GM18868 (cell line): ENCODE measurements around the gene DHX57.

Experiments used
- ATAC-seq: cut with Tn5 transposase; IDR thresholded peaks from one replicate; pipeline ENCODE4 v1.9.1; 2021; ENCODE audit warnings: mild to moderate bottlenecking, moderate library complexity; ENCODE audit not compliant: unreplicated experiment

The DHX57 gene, protein sequence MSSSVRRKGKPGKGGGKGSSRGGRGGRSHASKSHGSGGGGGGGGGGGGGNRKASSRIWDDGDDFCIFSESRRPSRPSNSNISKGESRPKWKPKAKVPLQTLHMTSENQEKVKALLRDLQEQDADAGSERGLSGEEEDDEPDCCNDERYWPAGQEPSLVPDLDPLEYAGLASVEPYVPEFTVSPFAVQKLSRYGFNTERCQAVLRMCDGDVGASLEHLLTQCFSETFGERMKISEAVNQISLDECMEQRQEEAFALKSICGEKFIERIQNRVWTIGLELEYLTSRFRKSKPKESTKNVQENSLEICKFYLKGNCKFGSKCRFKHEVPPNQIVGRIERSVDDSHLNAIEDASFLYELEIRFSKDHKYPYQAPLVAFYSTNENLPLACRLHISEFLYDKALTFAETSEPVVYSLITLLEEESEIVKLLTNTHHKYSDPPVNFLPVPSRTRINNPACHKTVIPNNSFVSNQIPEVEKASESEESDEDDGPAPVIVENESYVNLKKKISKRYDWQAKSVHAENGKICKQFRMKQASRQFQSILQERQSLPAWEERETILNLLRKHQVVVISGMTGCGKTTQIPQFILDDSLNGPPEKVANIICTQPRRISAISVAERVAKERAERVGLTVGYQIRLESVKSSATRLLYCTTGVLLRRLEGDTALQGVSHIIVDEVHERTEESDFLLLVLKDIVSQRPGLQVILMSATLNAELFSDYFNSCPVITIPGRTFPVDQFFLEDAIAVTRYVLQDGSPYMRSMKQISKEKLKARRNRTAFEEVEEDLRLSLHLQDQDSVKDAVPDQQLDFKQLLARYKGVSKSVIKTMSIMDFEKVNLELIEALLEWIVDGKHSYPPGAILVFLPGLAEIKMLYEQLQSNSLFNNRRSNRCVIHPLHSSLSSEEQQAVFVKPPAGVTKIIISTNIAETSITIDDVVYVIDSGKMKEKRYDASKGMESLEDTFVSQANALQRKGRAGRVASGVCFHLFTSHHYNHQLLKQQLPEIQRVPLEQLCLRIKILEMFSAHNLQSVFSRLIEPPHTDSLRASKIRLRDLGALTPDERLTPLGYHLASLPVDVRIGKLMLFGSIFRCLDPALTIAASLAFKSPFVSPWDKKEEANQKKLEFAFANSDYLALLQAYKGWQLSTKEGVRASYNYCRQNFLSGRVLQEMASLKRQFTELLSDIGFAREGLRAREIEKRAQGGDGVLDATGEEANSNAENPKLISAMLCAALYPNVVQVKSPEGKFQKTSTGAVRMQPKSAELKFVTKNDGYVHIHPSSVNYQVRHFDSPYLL (N-terminal part only)

DNA sequence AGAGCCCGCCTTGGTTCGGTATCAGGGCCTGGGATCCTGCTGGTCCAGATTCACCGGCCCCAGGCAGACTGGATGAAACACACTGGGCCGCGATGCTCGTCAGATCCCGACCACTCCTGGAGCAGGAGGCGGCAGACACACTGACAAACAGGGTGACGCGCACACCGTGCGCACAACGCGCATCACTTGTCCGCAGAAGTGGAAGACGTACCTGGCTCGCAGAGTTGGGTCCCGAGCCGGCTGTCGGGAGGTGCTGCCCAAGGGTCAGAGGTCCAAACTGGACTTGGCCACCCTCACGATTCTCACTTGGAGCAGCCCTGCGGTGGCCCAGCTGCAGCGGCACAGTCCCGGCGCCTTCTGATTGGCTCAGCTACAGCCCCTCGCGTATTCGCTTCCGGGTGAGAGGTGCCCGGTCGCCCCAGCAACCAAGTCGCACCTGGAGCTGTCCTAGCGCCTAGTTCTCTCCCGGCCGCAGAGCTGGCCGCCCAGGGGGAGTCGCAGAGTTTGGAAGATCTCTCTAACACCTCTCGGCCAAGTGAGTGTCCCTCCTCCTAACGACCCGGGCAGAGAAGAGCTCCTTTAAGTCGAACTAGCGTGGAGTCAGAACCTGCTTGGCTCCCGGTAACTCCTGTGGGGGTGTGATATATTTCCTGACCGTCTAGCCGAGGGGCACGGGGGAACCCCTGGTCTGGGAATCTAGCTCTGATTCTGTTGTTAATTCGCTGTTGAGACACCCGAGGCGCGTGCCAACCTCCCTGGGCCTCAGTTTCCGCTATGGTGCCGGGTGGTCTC lies at the start of gene DHX57, which contains the start of gene MORN2:
Gene DHX57 (minus strand): TSS at position 359 of the 792 bp plus-strand sequence. CDS start 7,529 bp downstream, outside the sequence.
Gene MORN2 (plus strand): TSS at position 401 of the 792 bp plus-strand sequence.
- ATAC-seq = peak; percentile 100

DNA sequence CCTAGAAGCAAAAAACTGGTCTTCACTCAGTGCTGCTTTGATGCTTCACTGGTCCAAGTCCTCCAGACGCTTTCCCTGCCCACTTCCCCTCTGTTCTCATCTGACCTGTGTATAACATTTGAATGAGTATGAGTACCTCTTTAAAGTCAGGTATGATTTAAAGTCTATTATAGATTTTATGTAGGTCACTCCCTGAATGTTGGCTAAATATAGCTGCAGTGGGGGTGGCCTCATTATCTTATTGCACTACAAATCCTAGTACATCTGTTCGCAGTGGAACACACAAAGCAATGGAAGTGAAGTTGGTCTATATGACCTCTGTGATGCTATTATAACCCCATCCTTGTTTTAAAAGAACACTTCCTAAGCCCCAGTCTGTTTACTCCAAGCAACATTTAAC lies 47.2 kb upstream of the DHX57 start:
- no peak for ATAC-seq

DNA sequence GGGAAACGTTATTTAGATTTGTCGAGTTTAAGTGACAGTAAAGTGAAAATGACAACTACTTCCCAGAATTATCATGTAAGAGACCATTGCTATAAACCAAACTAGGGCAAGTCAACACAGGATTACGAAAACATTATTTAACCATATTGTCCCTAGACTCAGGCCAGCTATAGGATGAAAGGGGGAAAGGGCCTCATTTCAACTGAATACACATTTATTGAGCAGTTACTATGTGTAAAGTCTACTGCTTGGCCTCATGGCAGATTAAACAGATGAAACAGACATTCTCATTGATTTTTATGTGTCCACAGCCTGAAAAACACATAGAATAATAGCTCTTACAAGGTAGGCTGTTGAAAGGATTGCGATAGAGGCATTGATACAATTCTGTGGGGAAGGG lies 46.7 kb upstream of the DHX57 start:
- no peak for ATAC-seq

DNA sequence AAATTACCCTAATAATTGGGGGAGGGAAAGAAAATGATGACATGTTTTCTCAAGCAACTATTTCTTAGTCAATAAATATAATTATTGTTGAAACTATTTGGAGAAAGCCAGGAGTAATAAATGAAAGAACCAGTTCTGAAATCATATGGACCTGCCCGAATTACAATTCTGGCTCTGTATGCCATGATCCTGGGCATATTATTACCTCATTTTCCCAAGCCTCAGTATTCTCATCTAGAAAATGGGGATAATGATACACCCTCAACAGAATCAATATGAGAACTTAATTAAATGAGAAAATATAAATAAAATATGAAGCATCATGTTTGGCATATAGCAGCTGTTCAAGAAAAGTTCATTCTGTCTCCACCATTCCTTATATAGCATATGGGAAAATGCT lies 36.9 kb upstream of the DHX57 start:
- no peak for ATAC-seq

DNA sequence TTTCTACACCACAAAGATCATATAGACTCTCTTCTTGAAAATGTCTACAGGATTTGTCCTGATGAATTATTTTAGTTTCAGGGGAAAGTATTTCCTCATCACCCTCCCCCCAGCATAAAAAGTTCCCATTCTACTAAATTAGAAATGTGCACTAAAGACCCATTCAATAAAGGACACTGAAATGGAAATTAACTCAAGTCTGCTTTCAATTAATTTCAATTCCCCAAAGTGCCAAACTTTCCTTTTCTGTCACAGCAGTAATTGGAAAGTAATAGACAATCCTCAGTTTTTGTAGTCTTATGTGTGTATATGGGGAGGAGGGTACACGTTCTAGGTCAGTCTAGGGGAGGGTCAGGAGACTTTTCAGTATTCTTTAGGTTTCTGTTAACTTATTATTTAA lies 35.5 kb upstream of the DHX57 start:
- no peak for ATAC-seq

DNA sequence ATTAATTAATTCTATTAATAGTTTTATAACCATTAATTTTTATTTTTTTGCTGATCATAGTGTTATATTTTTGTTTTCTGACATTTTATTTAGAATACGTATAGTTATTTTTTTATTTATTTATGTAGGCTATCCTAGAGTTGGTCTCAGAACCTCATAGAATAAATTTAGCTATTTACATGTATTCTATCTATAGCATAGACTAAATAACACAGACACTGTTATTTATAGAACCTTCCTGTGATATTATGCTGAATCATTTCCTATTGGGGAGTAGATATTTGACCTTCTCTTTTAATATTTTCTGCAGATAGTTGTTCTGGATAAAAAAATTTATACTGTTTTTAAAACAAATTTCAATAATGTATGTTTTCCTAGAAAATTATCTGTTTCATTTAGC lies 34.1 kb upstream of the DHX57 start:
- ATAC-seq = no peak

DNA sequence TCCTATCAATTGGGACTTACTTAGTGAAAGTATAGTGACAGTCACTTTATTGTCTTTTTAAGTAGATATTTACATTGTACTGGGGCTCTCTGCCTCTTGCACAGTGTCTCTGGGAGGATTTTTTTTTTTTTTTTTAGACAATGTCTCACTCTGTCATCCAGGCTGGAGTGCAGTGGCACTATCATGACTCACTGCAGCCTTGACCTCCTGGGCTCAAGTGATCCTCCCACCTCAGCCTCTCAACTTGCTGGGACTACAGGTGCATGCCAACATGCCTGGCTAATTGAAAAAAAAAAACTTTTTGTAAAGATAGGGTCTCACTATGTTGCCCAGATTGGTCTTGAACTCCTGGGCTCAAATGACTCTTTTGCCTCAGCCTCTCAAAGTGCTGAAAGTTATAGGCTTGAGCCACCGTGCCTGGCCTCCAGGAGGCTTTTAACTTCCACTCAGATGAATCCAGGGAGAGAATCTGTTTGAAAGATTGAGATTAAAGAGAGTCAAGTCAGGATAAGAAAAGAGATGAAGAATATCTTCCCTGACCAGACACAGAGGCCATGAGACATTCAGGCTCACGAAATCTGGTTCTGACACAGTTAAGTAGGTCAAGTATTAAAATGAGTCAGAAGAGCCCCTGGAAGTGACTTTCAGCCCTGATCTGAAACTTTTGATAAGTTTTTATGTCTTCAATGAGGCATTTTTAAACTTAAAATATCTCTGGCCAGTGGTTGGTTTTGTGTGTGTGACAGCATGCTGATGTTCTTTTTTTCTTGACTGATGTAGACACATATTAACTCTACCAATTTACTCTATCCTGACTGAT lies 32.2 kb upstream of the DHX57 start:
- ATAC-seq = peak; percentile 87

DNA sequence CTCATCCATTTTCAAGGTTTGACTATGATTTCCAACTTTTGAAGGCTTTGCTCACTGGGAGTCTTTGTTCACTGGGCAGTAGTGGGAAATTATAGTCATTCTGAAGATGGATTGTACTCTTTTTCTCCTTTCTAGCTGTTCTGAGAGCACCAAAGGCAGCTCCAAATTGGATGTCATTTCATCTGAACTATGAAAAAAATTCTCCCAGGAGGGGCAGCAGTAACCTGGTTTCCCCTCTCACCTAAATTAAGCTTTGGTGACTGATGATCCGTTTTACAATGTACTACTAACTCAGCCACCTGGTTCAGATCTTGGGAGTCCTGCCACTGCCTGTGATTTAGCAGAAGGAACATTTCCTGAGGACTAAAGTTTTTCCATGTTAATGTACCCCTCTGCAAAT lies 31.5 kb upstream of the DHX57 start:
- no peak for ATAC-seq

DNA sequence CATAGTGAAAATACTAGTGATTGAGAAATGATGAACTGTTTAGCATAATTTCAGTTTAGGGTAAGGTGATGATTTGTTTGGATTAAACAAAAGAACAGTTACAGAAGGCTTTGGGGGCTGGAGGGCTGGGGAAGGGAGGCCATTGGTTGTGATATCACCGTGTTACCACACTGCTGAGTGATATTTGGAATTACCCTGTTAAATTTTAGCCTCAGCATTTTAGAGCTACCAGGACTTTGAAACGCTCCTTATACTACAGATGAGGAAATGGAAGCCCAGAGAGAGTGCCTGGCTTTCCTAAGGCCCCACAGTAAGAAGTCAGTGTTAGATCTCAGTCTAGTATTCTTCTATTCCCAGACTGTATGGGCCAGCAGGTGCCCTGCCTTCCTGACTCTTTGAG lies 29.5 kb upstream of the DHX57 start:
- ATAC-seq = no peak

DNA sequence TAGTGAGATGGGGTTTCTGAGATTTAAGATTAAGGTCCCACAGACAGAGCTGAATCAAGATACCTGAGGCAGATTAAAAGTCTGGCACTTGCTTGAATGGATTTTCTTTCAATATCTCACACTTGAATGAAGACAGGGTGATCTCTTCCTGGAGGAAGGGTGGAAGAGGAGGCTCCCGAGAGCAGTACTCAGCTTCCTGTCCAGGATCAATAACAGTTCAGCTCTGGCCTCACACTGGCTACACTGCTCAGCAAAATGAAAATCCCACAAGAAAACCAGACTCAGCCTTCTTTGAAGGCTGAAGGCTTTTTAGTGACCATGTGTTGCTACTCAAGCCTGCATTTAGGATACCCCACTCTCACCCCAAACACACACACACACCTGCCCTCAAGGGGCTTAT lies 25.0 kb upstream of the DHX57 start:
- ATAC-seq = no peak

DNA sequence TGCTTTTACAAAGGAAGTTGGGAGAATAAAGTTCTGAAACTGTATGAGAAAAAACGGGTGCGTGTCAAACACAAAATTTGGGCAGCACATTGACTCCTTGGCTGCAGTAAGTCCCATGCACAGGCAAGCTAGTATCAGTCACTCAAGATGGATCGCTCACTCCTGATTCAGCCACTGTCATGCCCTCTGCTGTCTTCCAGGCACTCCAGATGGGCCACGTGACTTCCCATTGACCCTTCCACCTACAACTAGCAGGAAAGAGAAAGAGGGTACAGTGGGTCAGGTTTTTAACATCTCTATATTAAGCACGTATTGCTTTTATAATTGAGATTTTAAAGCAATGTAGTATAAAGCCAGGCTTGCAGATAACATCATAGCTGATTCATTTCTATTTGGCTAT lies 22.5 kb upstream of the DHX57 start:
- ATAC-seq = no peak

DNA sequence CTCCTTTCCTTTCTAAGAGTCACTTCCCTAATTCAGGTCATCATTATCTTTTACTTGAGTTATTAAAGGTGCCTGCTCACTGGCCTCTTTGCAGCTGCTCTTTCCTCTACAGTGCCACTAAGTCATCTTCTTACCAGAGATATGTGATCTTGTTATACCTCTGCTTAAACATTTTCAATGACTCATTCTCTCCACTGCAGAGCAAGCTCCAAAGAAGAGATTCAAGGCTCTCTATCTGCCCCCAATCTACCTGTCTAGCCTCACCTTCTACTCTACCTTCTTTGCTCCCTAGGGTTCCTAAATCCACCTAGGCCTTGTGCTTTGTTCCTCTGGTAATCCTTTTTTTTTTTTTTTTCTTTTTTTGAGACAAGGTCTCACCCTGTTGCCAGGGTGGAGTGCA lies 17.1 kb upstream of the DHX57 start:
- no peak for ATAC-seq

DNA sequence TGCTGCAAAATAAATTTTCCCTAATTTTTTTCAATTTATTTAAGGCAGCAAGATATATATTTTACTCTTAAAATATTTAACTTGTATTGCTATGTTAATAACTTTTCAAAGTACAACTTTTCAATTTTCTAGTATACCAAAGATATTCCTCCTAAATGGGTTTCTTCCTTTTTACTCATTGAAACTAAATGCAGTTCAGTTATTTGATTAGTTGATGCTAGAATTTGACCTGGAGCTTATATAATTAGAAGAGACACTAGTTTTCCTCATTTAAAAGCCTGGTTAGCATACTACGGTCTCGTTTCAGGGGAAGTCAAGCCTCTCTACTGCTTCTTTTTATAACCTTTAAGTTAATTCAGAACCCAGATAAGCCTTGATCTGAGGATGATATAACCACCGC lies 13.8 kb upstream of the DHX57 start, which contains the start of gene ARHGEF33:
Gene ARHGEF33 (plus strand): TSS at position 301 of the 400 bp plus-strand sequence. CDS start 29,573 bp downstream, outside the sequence.
- ATAC-seq = no peak

DNA sequence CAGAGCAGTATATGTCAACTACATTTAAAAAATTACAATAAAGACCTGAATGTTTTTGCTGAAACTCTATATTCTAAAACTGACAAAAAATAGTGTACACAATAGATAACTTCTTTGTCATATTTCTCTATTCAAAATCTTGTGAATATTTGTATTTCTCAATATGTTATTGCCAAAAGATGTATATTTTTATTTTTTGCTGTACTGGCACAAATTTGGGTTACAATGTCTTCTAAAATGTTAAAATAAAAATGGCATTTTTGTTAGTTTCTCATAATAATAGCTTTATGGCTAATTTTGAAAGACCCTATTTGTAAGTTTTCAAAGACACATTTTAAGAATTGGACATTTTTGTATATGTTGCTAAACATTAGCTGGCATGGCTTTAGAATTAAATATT lies 13.3 kb upstream of the DHX57 start:
- no peak for ATAC-seq

DNA sequence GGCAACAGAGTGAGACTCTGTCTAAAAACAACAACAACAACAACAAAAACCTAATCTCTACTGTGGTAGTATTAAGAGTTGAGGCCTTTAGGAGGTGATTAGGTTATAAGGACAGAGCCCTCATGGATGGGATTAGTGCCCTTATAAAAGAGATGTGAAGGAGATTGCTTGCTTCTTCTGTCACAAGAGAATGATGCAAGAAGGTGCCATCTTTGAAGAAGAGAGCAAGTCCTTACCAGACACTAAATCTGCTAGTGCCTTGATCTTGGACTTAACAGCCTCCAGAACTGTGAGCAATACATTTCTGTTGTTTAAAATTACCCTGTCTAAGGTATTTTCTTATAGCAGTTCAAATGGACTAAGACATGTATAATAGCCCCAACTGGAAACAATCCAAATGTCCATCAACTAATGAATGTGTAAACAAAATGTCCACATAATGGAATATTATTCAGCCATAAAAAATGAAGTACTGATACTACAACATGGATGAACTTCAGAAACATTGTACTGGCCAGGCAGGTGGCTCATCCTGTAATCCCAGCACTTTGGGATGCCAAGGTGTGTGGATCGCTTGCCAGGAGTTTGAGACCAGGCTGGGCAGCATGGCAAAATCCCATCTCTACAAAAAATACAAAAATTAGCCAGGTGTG lies 12.3 kb upstream of the DHX57 start:
- no peak for ATAC-seq

DNA sequence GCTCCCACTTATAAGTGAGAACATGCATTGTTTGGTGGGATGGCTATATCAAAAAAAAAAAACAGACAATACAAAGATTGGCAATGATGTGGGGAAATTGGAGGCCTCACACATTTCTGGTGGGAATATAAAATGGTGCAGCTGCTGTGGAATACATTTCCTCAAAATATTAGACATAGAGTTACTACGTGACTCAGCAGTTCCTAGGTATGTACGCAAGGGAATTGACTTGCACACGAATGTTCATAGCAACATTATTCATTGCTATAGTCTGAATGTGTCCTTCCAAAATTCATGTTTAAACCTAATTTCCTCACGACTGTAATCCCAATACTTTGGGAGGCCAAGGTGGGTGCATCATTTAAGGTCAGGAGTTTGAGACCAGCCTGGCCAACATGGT lies 11.6 kb upstream of the DHX57 start:
- no peak for ATAC-seq

DNA sequence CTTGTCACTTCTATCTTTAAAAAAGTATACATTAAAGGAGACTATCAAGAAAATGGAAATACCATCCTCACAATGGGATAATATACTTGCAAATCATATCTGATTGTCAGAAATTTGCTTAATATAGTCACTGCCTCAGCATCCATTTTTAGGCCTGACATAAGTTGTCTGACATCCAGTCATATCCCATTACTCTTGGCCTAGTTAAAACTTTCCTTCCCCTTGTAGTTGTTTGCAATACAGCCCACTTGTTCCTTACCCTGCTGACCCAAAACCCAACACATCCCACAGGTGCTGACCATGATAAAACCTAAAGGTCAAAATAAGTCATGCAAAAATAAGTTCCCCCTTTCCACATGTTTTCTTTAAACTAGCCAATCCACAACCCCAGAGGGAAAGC lies 10.3 kb upstream of the DHX57 start:
- no peak for ATAC-seq

DNA sequence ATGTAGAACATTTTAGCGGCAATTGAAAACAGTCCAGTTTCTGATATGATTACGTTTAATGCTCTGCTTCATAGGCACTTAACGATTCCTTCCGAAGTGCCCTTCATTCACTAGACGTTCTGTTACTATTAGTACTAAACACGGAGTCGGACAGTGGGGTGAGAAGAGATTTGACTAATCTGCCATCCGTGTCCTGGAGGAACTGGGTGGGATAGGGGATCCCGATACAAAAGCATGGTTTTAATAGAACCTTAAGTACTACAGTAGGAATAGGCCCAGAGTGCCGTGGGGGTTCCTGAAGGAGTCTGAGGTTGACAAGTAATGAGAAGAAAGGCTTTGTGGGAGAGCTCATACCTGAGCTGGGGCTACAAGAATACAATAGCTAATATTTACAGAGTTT lies 673 bp upstream of the DHX57 start:
- ATAC-seq = no peak

DNA sequence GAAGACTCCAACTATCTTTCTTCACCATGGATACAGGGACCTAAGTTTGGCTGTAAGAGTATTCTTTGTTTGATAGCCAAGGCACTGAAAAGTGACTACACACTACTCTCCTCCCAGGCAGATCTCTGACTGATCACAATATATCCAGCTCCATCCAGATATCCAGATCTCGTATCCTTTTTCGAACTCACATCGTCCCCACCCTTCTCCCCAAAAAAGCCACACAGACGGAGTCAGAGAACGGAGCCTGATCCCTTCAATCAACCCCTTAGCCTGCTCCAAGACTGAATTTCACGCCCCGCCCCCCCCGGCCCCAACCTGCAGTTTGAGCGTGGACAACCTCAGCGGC lies 533 bp downstream of the DHX57 start:
- no peak for ATAC-seq
